ENCODE results near the gene TCERG1L.
"Not testable (repeated sequence)": the region's sequence is repeated elsewhere in the genome, so short reads cannot be mapped to it uniquely, and the experiment has no call there.

Gene TCERG1L

GRCh38 chr10:131143425-131144165 lies 167.9 kb downstream of the TCERG1L start:
- no peak for DNase-seq (ENCODE audit: low spot score)

DNA sequence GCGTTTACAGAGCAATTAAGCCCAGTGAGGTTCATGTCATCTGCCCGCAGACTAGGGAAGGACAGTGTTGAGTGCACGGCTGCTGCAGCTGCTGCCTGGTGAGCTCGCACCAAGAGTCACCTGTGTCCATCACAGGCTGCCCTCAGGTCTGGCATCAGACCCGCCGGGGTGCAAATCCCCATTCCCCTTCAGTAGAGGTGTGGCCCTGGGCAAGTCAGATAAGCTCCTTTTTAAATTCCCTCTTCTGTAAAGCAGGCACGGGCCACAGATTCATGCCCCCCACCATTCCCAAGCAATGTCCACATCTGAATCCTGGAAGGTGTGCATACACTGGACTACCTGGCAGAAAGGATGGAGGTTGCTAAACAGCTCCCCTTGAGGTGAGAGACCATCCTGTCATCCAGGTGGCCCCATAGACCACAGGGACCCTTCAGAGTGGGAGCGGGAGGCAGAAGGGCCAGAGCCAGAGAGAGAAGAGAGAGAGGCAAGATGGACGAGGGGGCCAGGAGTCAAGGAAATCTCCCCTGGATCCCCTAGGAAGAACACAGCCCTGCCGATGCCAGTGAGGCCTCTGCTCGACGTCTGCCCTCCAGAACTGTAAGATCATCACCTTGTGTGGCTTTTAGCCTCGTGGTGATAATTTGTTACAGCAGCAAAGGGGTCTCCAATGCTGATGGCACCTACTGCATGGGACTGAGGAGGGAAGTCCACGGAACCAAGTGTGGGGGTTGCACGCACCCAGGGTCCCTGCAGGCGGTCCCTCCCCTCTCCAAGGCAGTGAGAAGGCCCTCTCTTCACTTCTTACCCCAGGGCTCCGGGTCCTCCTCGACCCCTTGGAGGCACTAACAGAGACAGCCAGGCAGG lies 168.8 kb downstream of the TCERG1L start:
- no peak for DNase-seq (ENCODE audit: low spot score)

GRCh38 chr10:131141645-131142516 lies 169.6 kb downstream of the TCERG1L start:
- no peak for DNase-seq (ENCODE audit: low spot score)

- DNase-seq (ENCODE audit: low spot score) = no peak
Observed at GRCh38 chr10:131141207-131141606, 170.3 kb downstream of the TCERG1L start.

- no peak for DNase-seq (ENCODE audit: low spot score)
Observed at GRCh38 chr10:131140606-131141005, 170.9 kb downstream of the TCERG1L start.

- no peak for DNase-seq (ENCODE audit: low spot score)
Observed at GRCh38 chr10:131137223-131137622, 174.3 kb downstream of the TCERG1L start.

DNA sequence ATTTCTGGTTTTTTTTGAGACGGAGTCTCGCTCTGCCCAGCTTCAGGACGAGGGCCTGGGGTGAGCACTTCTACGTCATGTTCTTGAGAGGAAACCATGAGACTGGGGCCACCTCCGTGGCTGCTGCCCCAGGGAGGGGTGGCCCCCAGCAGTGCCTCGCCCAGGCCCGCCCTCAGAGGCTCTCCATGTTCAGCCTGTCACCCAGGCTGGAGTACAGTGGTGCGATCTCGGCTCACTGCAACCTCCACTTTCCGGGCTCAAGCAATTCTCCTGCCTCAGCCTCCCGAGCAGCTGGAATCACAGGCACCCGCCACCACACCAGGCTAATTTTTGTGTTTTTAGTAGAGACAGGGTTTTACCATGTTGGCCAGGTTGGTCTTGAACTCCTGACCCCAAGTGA lies 175.2 kb downstream of the TCERG1L start:
- DNase-seq (ENCODE audit: low spot score) = not testable (repeated sequence)

- DNase-seq (ENCODE audit: low spot score) = no peak
Observed at GRCh38 chr10:131135716-131136115, 175.8 kb downstream of the TCERG1L start.

- DNase-seq (ENCODE audit: low spot score) = no peak
Observed at GRCh38 chr10:131134651-131135050, 176.9 kb downstream of the TCERG1L start.

GRCh38 chr10:131134001-131134576 lies 177.4 kb downstream of the TCERG1L start:
- no peak for DNase-seq (ENCODE audit: low spot score)

- DNase-seq (ENCODE audit: low spot score) = no peak
Observed at GRCh38 chr10:131132681-131133080, 178.8 kb downstream of the TCERG1L start.

DNA sequence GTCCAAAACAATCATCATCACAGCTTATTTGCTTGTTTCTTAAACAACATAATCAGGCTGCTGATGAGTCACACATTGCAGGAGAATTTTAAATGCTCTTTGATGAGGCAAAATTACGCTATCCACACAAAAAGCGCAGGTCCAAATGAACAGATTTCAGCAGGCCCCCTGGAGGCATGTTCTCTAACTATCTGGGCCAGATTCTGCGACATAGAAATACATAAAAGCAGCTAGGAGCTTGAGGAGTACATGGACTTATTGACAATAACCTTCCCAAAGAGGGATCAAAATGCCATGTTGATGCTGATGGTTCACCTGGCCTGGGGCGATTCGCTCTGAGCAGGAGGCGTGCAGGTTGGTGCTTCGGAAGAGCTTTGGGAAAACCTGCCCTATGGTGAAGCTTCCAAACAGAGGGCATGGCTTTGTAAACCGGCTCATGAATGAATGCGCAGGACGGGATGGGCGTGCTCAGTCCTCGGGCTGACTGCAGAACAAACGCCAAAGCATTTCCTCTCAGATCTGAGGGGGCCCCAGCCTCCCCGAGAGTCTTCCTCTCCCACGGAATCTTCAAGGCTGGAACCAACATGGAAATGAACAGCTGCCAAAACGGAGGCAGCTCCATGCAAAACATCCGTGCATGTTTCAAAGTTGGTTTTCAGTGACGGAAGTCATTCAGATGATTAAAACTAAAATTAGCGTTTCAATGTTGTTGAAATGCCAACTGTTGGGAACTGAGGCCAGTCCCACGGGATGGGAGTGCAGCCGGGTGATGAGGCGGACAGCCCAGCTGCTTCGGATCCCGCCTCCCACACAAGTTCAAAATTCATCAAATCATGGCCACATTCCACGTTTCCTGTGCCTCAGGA lies 179.6 kb downstream of the TCERG1L start:
- no peak for DNase-seq (ENCODE audit: low spot score)

DNA sequence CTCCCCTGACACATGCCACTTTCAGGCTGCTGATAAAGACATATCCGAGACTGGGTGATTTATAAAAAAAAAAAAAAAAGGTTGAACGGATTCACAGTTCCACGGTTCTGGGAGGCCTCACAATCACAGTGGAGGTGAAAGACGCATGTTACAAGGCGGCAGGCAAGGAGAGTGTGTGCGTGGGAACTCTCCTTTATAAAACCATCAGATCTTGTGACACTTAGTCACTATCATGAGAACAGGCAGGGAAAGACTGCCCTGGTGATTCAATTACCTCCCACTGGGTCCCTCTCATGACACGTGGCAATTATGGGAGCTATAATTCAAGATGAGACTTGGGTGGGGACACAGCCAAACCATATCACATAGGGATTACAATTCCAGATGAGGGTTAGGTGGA lies 181.5 kb downstream of the TCERG1L start:
- DNase-seq (ENCODE audit: low spot score) = no peak

DNA sequence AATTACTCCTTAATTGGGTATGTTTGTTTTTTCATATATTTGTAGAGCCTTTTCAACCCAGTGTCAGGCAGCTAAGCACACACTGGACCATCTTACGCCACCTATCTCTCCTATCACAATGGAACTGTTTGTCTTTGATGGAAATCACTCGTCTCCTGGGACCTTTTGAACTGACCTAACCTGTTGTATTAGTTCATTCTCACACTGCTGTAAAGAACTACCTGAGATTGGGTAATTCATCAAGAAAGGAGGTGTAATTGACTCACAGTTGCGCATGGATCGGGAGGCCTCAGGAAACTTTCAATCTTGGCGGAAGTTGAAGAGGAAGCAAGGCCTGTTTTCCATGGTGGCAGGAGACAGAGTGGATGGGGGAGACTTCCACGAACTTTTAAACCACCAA lies 182.0 kb downstream of the TCERG1L start:
- DNase-seq (ENCODE audit: low spot score) = no peak

- DNase-seq (ENCODE audit: low spot score) = no peak
Observed at GRCh38 chr10:131128731-131129130, 182.8 kb downstream of the TCERG1L start.

- DNase-seq (ENCODE audit: low spot score) = no peak
Observed at GRCh38 chr10:131127610-131128009, 183.9 kb downstream of the TCERG1L start.

- no peak for DNase-seq (ENCODE audit: low spot score)
Observed at GRCh38 chr10:131127138-131127589, 184.4 kb downstream of the TCERG1L start.

DNA sequence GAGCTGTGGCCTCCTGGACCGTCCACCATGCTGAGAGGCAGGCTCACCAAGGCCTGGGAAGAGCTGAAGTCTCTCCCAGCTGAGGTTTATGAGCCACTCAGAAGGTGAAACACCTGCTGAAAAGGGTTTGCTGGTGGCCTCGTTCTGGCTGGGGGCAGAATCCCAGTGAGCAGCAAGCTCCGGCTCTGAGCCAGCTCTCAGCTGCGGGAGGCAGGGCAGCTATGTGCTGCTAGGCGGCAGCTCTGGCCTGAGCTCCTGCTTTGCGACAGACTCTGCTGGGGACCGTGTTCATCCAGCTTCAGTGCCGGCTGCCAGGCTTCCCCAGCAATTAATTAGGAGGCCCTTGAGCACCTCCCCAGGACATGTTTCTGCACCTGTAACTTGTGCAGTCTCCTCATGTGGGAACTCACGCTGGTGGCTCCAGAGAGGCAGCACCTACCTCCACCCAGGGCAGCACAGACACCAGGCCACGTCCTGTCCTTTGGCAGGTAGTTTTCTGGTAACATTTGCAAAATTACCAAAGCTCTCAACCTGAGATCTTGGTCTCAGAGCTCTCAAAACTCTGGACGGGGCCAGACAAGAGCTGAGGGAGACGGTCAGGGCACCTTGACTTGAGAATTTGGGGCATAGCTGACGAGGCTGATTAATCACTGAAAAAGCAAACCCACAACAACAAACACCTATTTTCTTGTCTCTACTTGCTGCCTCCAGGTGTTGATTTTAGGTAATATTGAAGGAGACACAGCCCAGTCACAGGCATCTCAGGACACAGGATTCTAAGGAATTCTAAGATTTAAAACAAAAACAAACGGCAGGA lies 185.0 kb downstream of the TCERG1L start:
- DNase-seq (ENCODE audit: low spot score) = no peak

GRCh38 chr10:131125511-131126225 lies 185.9 kb downstream of the TCERG1L start:
- no peak for DNase-seq (ENCODE audit: low spot score)
